Head of caudate nucleus (tissue), 42 donors: Measurements from ENCODE around the gene TPRG1L.

Experiments
- DNase-seq, 42 donors: peaks; one replicate each; pipeline versions ENCODE4 v3.0.0 to v3.0.0-alpha.2; 2020 to 2021; ENCODE audit warnings: mixed read lengths in 7 of 42
- intact Hi-C: fragments of 100-400 bp; cut with DNase I; formaldehyde crosslinking; loops from one replicate; pipeline ENCODE4 v1.15.0; 2022

The TPRG1L gene

GRCh38 chr1:3651026-3651929 is 26.5 kb downstream of the TPRG1L start:
- no peak for DNase-seq
- intact Hi-C loops: loop anchor here (2.0 kb wide), 1 partner anchor 26 kb away; the partner anchor contains the start of gene TPRG1L

GRCh38 chr1:3651930-3652547 is 27.2 kb downstream of the TPRG1L start, which contains the start of gene TP73:
Gene TP73, plus strand, starts transcription at chr1:3652516. Its CDS starts 29,850 bp downstream, at chr1:3682366.
- intact Hi-C loops: loop anchor here (2.0 kb wide), 1 partner anchor 27 kb away; the partner anchor contains the start of gene TPRG1L
- DNase-seq: no peak

GRCh38 chr1:3652548-3653285 is 27.9 kb downstream of the TPRG1L start:
- DNase-seq: no peak
- intact Hi-C loops: no loop called here

GRCh38 chr1:3653286-3653618 is 28.4 kb downstream of the TPRG1L start:
- intact Hi-C loops: no loop called here
- DNase-seq: no peak

- no peak for DNase-seq
- intact Hi-C loops: no loop called here
These were observed 29.9 kb downstream of the TPRG1L start for GRCh38 chr1:3654549-3655281.

GRCh38 chr1:3656450-3657095 is 31.8 kb downstream of the TPRG1L start:
- intact Hi-C loops: no loop called here
- no peak for DNase-seq

- intact Hi-C loops: no loop called here
- DNase-seq: no peak
These were observed 32.3 kb downstream of the TPRG1L start for GRCh38 chr1:3657096-3657475.

GRCh38 chr1:3657578-3658230 is 32.9 kb downstream of the TPRG1L start:
- intact Hi-C loops: no loop called here
- no peak for DNase-seq

- intact Hi-C loops: no loop called here
- no peak for DNase-seq
These were observed 33.4 kb downstream of the TPRG1L start for GRCh38 chr1:3658231-3658615.

- intact Hi-C loops: no loop called here
- DNase-seq: no peak
These were observed 34.3 kb downstream of the TPRG1L start for GRCh38 chr1:3659093-3659492.

- intact Hi-C loops: no loop called here
These were observed 35.9 kb downstream of the TPRG1L start for GRCh38 chr1:3660704-3661103.

GRCh38 chr1:3661631-3662030 is 36.8 kb downstream of the TPRG1L start:
- DNase-seq: no peak
- intact Hi-C loops: no loop called here

More at GRCh38 chr1:3660704-3661103, 35.9 kb downstream of the TPRG1L start:
- DNase-seq: no peak

GRCh38 chr1:3662080-3662671 is 37.4 kb downstream of the TPRG1L start:
- intact Hi-C loops: no loop called here
- no peak for DNase-seq

GRCh38 chr1:3663999-3664699 is 39.3 kb downstream of the TPRG1L start:
- no peak for DNase-seq
- intact Hi-C loops: no loop called here

- no peak for DNase-seq
These were observed 40.0 kb downstream of the TPRG1L start for GRCh38 chr1:3664700-3665375.

GRCh38 chr1:3668148-3668547 is 43.3 kb downstream of the TPRG1L start:
- no peak for DNase-seq
- intact Hi-C loops: no loop called here

More at GRCh38 chr1:3664700-3665375, 40.0 kb downstream of the TPRG1L start:
- intact Hi-C loops: no loop called here
